8988T (cell line): ENCODE results near the gene DTNA.
"Not testable (repeated sequence)": the region's sequence is repeated elsewhere in the genome, so short reads cannot be mapped to it uniquely, and the experiment has no call there.

Experiments
- DNase-seq: peaks from one replicate; pipeline ENCODE4 v3.0.0; 2011

Gene DTNA

GRCh38 chr18:34911081-34911480 is 201.0 kb downstream of the DTNA start:
- no peak for DNase-seq

GRCh38 chr18:34911661-34912384 is 201.7 kb downstream of the DTNA start:
- DNase-seq = no peak

GRCh38 chr18:34913837-34914661 is 204.0 kb downstream of the DTNA start:
- DNase-seq = no peak

- DNase-seq = no peak
Measured at GRCh38 chr18:34915046-34915445, 204.9 kb downstream of the DTNA start.

- not testable (repeated sequence) for DNase-seq
Measured at GRCh38 chr18:34916539-34916938, 206.4 kb downstream of the DTNA start.

- DNase-seq = no peak
Measured at GRCh38 chr18:34918856-34919255, 208.8 kb downstream of the DTNA start.

GRCh38 chr18:34921226-34921625 is 211.1 kb downstream of the DTNA start:
- DNase-seq = no peak

GRCh38 chr18:34921811-34922385 is 211.8 kb downstream of the DTNA start:
- DNase-seq = no peak

GRCh38 chr18:34922594-34922993 is 212.5 kb downstream of the DTNA start:
- not testable (repeated sequence) for DNase-seq

GRCh38 chr18:34923911-34924310 is 213.8 kb downstream of the DTNA start:
- DNase-seq = no peak

- DNase-seq = no peak
Measured at GRCh38 chr18:34926683-34927082, 216.6 kb downstream of the DTNA start.

- no peak for DNase-seq
Measured at GRCh38 chr18:34928088-34928753, 218.1 kb downstream of the DTNA start.

- no peak for DNase-seq
Measured at GRCh38 chr18:34928754-34929335, 218.7 kb downstream of the DTNA start.

GRCh38 chr18:34929336-34929780 is 219.3 kb downstream of the DTNA start:
- no peak for DNase-seq

- DNase-seq = no peak
Measured at GRCh38 chr18:34932363-34932762, 222.3 kb downstream of the DTNA start.

- DNase-seq = no peak
Measured at GRCh38 chr18:34932792-34933466, 222.8 kb downstream of the DTNA start.

GRCh38 chr18:34933909-34934661 is 224.0 kb downstream of the DTNA start:
- no peak for DNase-seq

GRCh38 chr18:34936772-34937171 is 226.7 kb downstream of the DTNA start:
- no peak for DNase-seq

- DNase-seq = no peak
Measured at GRCh38 chr18:34938090-34938489, 228.0 kb downstream of the DTNA start.
